H1 (cell line): Measurements from ENCODE around the gene TK1. TPM values are rescaled to one million over a fixed set of nuclear protein-coding genes. Genes with fewer than 3 reads are reported as not detected.

Experiments
- FOSL1 ChIP-seq: IDR thresholded peaks from 2 replicates; pipeline ENCODE4 v1.6.1; 2011; ENCODE audit warnings: mild to moderate bottlenecking, low read depth, low read length, moderate library complexity; ENCODE audit not compliant: insufficient read depth
- RAD21 ChIP-seq, 2 experiments: IDR thresholded peaks in 1 of 2; conservative IDR thresholded peaks in 1 of 2; 2 replicates each; pipeline ENCODE4 v1.6.1; 2011; ENCODE audit warnings: low read depth in 2 of 2, low read length in 2 of 2, improper control_type of control experiment in 1 of 2, inconsistent platforms in 1 of 2, mild to moderate bottlenecking in 1 of 2, moderate library complexity in 1 of 2
- SRF ChIP-seq: IDR thresholded peaks from 2 replicates; pipeline ENCODE4 v1.6.1; 2011; ENCODE audit warnings: mild to moderate bottlenecking, low read depth, low read length, moderate library complexity
- polyA plus RNA-seq, 7 experiments: library from polyadenylated mRNA; depleted of rRNA in 3 of 7; stranded (reverse) in 5 of 7; unstranded in 2 of 7; fragments of >200 nt in 5 of 7; fragments of 200-250 nt in 2 of 7; gene quantifications; 1 replicate in 5 of 7; 2 replicates in 1 of 7; 4 replicates in 1 of 7; pipeline versions ENCODE4 v1.2.1 to v1.2.3, GENCODE V29; 2011 to 2013; ENCODE audit warnings: missing spikeins in 2 of 7, mixed read lengths in 2 of 7
- total RNA-seq: library from RNA; stranded (reverse); fragmentation: NEBNext Ultra II Directional; extraction: Animal tissue kit (Norgen Biotek cat#: 25700); gene quantifications from 2 replicates; pipeline ENCODE4 v1.2.1, GENCODE V29; 2021

Gene TK1
- total and polyA plus RNA-seq, 2 of the 8 experiments (the other 6 are each of a cell fraction or from before 2014, with no cell fraction given) = 66.9 to 147 TPM

GRCh38 chr17:78180083-78180482 lies 6.8 kb downstream of the TK1 start (continued):
- TF ChIP-seq SRF (no peak), RAD21 (IDR thresholded peaks at IDR 0.05 in 1 of 2, conservative IDR thresholded peaks at IDR 0.05 in 1 of 2; ENCODE audit: low read depth in 2 of 2, low read length in 2 of 2) (no peak), FOSL1 (no peak)
